Upper lobe of left lung (tissue), 4 donors: Measurements from ENCODE around the gene ABCC6.
"Not testable (repeated sequence)": the region's sequence is repeated elsewhere in the genome, so short reads cannot be mapped to it uniquely, and the experiment has no call there.

Experiments used
- EP300 ChIP-seq, 4 donors: sonication (generic); formaldehyde crosslinking; IDR thresholded peaks; one replicate each; pipeline ENCODE4 v1.5.1; 2017; ENCODE audit warnings: antibody characterized with exemption in 4 of 4, control low read depth in 2 of 4
- POLR2A ChIP-seq, 4 donors: fragments of 450-650 bp; IDR thresholded peaks; one replicate each; pipeline ENCODE4 v1.5.1; 2016 to 2017; ENCODE audit warnings: antibody characterized with exemption in 4 of 4, mild to moderate bottlenecking in 2 of 4
- POLR2AphosphoS5 ChIP-seq, 2 donors: sonication (generic); formaldehyde crosslinking; IDR thresholded peaks; one replicate each; pipeline ENCODE4 v1.5.1; 2017; ENCODE audit warnings: antibody characterized with exemption in 2 of 2
- TF ChIP-seq, protein P1 (sequence below), 6 experiments: fragments of 450-650 bp in 4 of 6; fragments of 200-600 bp in 2 of 6; sonication (generic) in 2 of 6; IDR thresholded peaks; one replicate each; pipeline ENCODE4 v1.5.1; 2016 to 2019; ENCODE audit warnings: antibody characterized with exemption in 6 of 6

DNA sequence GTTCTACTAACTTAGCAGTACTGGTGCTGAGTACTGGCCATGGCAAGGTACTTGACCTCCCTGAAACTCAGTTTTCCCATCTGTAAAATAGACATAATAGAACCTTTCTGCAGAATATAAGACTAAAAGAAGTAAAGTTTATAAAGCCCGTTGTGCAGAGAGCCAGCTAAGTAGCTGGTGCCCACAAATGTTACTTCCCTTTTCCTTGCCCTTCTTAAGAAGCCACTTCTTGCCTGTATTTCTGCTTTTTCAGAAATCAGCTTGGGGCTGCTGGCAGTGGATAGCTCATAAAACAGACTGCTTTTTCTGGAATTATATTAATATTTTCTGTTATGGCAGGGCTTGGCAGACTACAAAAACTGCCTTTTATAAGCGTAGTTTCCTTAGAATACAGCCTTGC lies 40.7 kb upstream of the ABCC6 start:
- TF ChIP-seq POLR2A, EP300, POLR2AphosphoS5 (IDR thresholded peaks at IDR 0.05): not testable (repeated sequence)
- TF ChIP-seq, protein P1, sequence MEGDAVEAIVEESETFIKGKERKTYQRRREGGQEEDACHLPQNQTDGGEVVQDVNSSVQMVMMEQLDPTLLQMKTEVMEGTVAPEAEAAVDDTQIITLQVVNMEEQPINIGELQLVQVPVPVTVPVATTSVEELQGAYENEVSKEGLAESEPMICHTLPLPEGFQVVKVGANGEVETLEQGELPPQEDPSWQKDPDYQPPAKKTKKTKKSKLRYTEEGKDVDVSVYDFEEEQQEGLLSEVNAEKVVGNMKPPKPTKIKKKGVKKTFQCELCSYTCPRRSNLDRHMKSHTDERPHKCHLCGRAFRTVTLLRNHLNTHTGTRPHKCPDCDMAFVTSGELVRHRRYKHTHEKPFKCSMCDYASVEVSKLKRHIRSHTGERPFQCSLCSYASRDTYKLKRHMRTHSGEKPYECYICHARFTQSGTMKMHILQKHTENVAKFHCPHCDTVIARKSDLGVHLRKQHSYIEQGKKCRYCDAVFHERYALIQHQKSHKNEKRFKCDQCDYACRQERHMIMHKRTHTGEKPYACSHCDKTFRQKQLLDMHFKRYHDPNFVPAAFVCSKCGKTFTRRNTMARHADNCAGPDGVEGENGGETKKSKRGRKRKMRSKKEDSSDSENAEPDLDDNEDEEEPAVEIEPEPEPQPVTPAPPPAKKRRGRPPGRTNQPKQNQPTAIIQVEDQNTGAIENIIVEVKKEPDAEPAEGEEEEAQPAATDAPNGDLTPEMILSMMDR (IDR thresholded peaks at IDR 0.05) = not testable (repeated sequence)
